VCaP (cell line): ENCODE results near the gene STK36.
A peak's percentile ranks its signal among the peaks of the same experiment; 100 is the strongest.

Experiments
- H3K27ac ChIP-seq: fragments of 450-650 bp; 2 replicates; pipeline ENCODE4 v1.5.1; 2017
- TF ChIP-seq, protein P1 (sequence below): fragments of 450-650 bp; conservative IDR thresholded peaks from 2 replicates; pipeline ENCODE4 v1.5.1; 2017; ENCODE audit warnings: mild to moderate bottlenecking, moderate library complexity

STK36 gene, protein sequence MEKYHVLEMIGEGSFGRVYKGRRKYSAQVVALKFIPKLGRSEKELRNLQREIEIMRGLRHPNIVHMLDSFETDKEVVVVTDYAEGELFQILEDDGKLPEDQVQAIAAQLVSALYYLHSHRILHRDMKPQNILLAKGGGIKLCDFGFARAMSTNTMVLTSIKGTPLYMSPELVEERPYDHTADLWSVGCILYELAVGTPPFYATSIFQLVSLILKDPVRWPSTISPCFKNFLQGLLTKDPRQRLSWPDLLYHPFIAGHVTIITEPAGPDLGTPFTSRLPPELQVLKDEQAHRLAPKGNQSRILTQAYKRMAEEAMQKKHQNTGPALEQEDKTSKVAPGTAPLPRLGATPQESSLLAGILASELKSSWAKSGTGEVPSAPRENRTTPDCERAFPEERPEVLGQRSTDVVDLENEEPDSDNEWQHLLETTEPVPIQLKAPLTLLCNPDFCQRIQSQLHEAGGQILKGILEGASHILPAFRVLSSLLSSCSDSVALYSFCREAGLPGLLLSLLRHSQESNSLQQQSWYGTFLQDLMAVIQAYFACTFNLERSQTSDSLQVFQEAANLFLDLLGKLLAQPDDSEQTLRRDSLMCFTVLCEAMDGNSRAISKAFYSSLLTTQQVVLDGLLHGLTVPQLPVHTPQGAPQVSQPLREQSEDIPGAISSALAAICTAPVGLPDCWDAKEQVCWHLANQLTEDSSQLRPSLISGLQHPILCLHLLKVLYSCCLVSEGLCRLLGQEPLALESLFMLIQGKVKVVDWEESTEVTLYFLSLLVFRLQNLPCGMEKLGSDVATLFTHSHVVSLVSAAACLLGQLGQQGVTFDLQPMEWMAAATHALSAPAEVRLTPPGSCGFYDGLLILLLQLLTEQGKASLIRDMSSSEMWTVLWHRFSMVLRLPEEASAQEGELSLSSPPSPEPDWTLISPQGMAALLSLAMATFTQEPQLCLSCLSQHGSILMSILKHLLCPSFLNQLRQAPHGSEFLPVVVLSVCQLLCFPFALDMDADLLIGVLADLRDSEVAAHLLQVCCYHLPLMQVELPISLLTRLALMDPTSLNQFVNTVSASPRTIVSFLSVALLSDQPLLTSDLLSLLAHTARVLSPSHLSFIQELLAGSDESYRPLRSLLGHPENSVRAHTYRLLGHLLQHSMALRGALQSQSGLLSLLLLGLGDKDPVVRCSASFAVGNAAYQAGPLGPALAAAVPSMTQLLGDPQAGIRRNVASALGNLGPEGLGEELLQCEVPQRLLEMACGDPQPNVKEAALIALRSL (N-terminal part only)

DNA sequence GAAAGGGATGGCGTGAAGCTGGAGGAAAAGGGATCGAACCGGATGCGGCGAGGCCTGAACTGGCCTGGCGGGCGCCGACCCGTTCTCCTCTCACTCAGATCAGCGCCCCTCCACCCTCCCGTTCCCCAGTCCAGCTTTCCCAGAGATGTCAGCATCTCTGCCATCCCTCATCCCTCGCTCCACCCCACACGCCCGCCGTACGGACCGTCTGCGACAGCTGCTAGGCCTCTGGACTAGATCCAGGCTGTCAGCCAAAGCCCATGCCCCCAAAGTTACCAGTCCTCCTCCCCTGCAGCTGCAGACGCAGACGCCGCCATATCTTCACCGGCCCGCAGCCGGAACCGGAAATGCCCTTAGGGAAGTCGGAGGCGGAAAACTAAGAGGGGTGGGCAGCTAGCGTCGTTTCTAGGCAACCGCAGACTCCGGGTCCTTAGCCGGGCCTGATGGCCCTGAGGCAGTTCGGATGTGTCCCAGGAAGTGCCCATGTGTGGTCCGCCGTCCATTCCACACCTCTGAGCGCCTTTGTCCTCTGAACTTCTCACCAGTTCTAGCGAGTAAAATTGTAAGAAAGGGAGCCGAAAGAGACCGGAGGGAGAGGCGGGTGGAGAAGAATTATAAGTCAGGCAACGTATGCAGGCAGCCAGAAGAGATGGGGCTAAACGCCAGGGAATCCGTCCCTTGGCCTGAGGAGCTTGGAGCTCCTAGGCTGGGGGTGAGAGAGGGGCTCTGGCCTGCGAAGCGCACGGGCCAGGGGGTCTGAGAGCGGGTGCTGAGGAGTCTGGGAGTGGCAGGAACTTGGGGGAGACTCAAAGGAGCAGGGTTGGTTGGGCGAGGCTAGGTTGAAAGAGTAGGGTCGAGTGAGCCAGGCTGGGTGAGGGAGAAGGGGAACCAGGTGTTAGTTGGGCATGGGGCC, at the start of gene STK36, which contains the start of gene RNF25:
Gene STK36 (plus strand): TSS at position 433 of the 913 bp plus-strand sequence. CDS start 744 bp downstream, outside the sequence.
Gene RNF25 (minus strand): TSS at position 349 of the 913 bp plus-strand sequence. CDS start 32 bp downstream, at position 317.
- TF ChIP-seq, protein P1, sequence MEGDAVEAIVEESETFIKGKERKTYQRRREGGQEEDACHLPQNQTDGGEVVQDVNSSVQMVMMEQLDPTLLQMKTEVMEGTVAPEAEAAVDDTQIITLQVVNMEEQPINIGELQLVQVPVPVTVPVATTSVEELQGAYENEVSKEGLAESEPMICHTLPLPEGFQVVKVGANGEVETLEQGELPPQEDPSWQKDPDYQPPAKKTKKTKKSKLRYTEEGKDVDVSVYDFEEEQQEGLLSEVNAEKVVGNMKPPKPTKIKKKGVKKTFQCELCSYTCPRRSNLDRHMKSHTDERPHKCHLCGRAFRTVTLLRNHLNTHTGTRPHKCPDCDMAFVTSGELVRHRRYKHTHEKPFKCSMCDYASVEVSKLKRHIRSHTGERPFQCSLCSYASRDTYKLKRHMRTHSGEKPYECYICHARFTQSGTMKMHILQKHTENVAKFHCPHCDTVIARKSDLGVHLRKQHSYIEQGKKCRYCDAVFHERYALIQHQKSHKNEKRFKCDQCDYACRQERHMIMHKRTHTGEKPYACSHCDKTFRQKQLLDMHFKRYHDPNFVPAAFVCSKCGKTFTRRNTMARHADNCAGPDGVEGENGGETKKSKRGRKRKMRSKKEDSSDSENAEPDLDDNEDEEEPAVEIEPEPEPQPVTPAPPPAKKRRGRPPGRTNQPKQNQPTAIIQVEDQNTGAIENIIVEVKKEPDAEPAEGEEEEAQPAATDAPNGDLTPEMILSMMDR = no peak

DNA sequence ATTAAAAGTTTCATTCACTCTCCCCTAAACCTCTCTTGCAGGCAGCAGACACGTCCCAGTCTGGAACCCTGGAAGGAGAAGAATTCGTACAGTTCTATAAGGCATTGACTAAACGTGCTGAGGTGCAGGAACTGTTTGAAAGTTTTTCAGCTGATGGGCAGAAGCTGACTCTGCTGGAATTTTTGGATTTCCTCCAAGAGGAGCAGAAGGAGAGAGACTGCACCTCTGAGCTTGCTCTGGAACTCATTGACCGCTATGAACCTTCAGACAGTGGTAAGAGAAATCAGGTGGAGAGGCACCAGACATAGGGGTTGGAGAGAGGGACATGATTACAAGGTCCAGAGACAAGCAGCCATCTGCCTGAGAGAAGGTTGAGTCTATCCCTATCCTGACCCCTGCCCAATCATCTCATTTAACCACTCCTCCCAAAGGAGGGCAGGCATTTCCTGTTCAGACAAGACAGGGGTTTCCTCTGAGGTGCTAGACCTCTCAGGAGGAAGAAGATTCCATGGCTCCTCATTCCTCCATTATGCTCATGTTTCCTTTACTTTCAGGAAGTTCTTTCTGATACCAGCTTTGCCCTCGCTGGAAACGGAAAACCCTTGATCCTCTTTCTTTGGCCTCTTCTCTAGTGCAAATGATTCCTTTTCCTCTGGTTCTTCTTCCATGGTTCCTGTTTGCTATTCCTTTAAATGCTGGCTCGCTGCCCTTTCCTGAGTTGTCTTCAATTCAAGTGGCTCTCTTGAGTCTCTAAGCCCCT, 49.1 kb upstream of the STK36 start:
- no peak overlapping the region for H3K27ac ChIP-seq
- TF ChIP-seq, protein P1 = no peak

More for the DNA sequence above, at the start of gene STK36, which contains the start of gene RNF25:
- peak within 1 kb of the TSS; percentile 85 for H3K27ac ChIP-seq

DNA sequence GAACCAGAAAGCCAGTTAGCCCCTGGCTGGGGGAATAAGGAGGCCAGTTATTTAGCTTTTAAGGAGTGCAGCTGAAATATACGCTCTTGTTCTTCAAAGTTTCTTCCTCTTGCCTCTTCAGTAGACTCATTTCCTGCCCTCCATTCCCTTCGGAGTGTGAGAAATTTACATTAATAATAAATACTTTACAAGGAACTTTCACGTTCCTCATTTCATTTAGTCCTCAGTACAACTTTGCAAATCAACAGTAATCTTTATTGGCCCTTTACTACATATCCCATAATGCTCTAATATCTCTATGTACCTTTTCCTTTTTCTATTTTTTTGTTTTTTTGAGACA, 48.5 kb upstream of the STK36 start:
- no peak overlapping the region for H3K27ac ChIP-seq
- TF ChIP-seq, protein P1 = no peak

DNA sequence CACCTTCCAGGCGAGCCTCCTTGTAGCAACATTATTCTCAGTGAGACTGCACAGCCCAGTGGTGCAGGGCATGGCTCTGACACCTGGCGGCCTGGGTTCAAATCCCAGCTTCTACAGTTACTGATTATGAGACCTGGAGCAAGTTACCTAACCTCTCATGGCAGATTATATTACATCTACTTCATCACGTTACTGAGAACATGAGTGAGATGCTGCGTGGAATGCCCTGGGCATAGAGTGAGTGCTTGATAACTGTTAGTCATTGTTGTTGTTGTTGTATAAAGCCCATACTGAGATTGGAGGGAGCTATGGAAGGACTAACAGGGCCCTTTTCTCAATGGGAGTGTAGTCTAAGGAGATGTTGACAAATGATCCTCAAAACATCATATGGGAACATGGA, 45.5 kb upstream of the STK36 start:
- H3K27ac ChIP-seq = no peak overlapping the region
- TF ChIP-seq, protein P1 = no peak

DNA sequence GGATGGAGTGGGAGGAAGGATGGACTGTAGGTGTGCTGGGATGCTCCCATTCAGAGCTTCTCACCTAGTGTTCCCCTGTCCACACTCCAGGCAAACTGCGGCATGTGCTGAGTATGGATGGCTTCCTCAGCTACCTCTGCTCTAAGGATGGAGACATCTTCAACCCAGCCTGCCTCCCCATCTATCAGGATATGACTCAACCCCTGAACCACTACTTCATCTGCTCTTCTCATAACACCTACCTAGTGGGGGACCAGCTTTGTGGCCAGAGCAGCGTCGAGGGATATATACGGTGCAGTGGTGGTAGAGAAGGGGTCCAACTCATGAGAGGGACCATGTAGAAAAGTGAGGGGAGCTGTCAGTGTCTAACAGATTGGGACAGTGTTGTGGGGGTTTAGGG, 43.9 kb upstream of the STK36 start:
- TF ChIP-seq, protein P1 = no peak
- H3K27ac ChIP-seq = no peak overlapping the region

DNA sequence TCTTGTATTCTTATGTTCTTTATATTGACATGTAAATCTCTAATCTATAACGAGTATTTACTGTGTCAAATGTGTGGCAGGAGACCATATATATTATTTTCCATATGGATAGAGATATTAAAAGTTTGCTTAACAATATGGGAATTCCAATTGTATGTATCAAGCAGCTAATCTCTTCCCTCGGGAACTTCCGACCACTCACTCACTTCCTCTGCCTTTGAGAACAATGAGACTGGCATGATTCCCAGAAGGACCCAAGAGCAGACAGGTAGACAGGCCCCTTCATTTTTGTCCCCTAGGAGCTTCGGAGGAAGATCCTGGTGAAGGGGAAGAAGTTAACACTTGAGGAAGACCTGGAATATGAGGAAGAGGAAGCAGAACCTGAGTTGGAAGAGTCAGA, 40.0 kb upstream of the STK36 start:
- TF ChIP-seq, protein P1 = no peak
- no peak overlapping the region for H3K27ac ChIP-seq
